Calu3 (cell line): ENCODE measurements around the gene RALGPS1. TPM values are rescaled to one million over a fixed set of nuclear protein-coding genes. Genes with fewer than 3 reads are reported as not detected.

Experiments used
- BruUV-seq: library from RNA; stranded (reverse); fragments of 400-500 nt; replicated peaks from 2 replicates; lab custom pipeline; 2021; lab: Mats Ljungman, UMichigan
- CTCF ChIA-PET: fragments of 300-600 bp; sonication (Branson Sonifier 250); formaldehyde crosslinking; loops from one replicate; lab custom pipeline; 2022; ENCODE audit warnings: antibody characterized with exemption; lab: Charles Lee
- DNase-seq: peaks from one replicate; pipeline ENCODE4 v3.0.0; 2022
- H3K27ac Mint-ChIP-seq: one replicate; pipeline ENCODE4 v1.8.0; 2022; ENCODE audit warnings: mixed read lengths; ENCODE audit not compliant: unreplicated experiment
- H3K27me3 Mint-ChIP-seq: one replicate; pipeline ENCODE4 v1.8.0; 2022; ENCODE audit warnings: mixed read lengths; ENCODE audit not compliant: unreplicated experiment
- H3K36me3 Mint-ChIP-seq: one replicate; pipeline ENCODE4 v1.8.0; 2022; ENCODE audit warnings: mild to moderate bottlenecking, moderate library complexity, mixed read lengths; ENCODE audit not compliant: insufficient read depth, unreplicated experiment
- H3K4me1 Mint-ChIP-seq: one replicate; pipeline ENCODE4 v1.8.0; 2022; ENCODE audit warnings: mild to moderate bottlenecking, low read depth, mixed read lengths; ENCODE audit not compliant: unreplicated experiment
- H3K4me3 Mint-ChIP-seq: one replicate; pipeline ENCODE4 v1.8.0; 2022; ENCODE audit warnings: mild to moderate bottlenecking, low read depth, moderate library complexity, mixed read lengths; ENCODE audit not compliant: unreplicated experiment
- H3K9me3 Mint-ChIP-seq: one replicate; pipeline ENCODE4 v1.8.0; 2022; ENCODE audit warnings: low read depth, mixed read lengths; ENCODE audit not compliant: unreplicated experiment
- CTCF ChIP-seq: fragments of 200-600 bp; IDR thresholded peaks from one replicate; pipeline ENCODE4 v1.8.0; 2022; ENCODE audit warnings: antibody characterized with exemption; ENCODE audit not compliant: unreplicated experiment
- intact Hi-C: fragments of 100-400 bp; cut with micrococcal nuclease; formaldehyde crosslinking; loops from one replicate; pipeline ENCODE4 v1.10.0; 2022; ENCODE audit not compliant: unreplicated experiment
- total RNA-seq: library from RNA; stranded (reverse); gene quantifications from 2 replicates; pipeline ENCODE4 v1.2.3, GENCODE V29; 2022

Gene RALGPS1
- total RNA-seq, 1 experiment from 2014 or later = 8.3 TPM

- no peak for DNase-seq
- no peaks in the 10 kb centered on the region for H3K36me3 Mint-ChIP-seq
- H3K4me1 Mint-ChIP-seq = no peaks in the 10 kb centered on the region
- peaks cover 17% of the 10 kb centered on the region for H3K27me3 Mint-ChIP-seq
- H3K9me3 Mint-ChIP-seq = no peaks in the 10 kb centered on the region
- H3K4me3 Mint-ChIP-seq = no peak overlapping the region
- no TSS peak for BruUV-seq
- intact Hi-C loops = no loop called here
- CTCF ChIA-PET = no interaction called here
- no peak overlapping the region for H3K27ac Mint-ChIP-seq
- TF ChIP-seq CTCF = no peak
Measured at GRCh38 chr9:127196826-127197145, 282.2 kb downstream of the RALGPS1 start.

GRCh38 chr9:127197186-127197860 is 282.7 kb downstream of the RALGPS1 start:
- intact Hi-C loops = no loop called here
- BruUV-seq = no TSS peak
- Mint-ChIP-seq H3K4me1 (no peaks in the 10 kb centered on the region), H3K27me3 (peaks cover 11% of the 10 kb centered on the region), H3K36me3 (no peaks in the 10 kb centered on the region), H3K27ac (no peak overlapping the region), H3K4me3 (no peak overlapping the region), H3K9me3 (no peaks in the 10 kb centered on the region)
- CTCF ChIA-PET = no interaction called here
- TF ChIP-seq CTCF = no peak
- DNase-seq = no peak

- no peak overlapping the region for H3K27ac Mint-ChIP-seq
- intact Hi-C loops = no loop called here
- no peaks in the 10 kb centered on the region for H3K36me3 Mint-ChIP-seq
- no peak overlapping the region for H3K4me3 Mint-ChIP-seq
- H3K4me1 Mint-ChIP-seq = no peaks in the 10 kb centered on the region
- TF ChIP-seq CTCF = no peak
- CTCF ChIA-PET = interaction anchor here (1.1 to 2.1 kb wide), 2 partner anchors 17 to 258 kb away, joined by 3 to 16 read pairs; no protein-coding TSS in a partner anchor
- DNase-seq = no peak
- no TSS peak for BruUV-seq
- no peaks in the 10 kb centered on the region for H3K9me3 Mint-ChIP-seq
- peaks cover 5% of the 10 kb centered on the region for H3K27me3 Mint-ChIP-seq
Measured at GRCh38 chr9:127197861-127198430, 283.4 kb downstream of the RALGPS1 start.

- CTCF ChIA-PET = interaction anchor here (1.0 to 2.1 kb wide), 4 partner anchors 16 to 258 kb away, joined by 3 to 16 read pairs (median 4); no protein-coding TSS in a partner anchor
- no peak overlapping the region for H3K4me3 Mint-ChIP-seq
- DNase-seq = no peak
- H3K27me3 Mint-ChIP-seq = no peaks in the 10 kb centered on the region
- no peak overlapping the region for H3K27ac Mint-ChIP-seq
- BruUV-seq = no TSS peak
- no peaks in the 10 kb centered on the region for H3K9me3 Mint-ChIP-seq
- intact Hi-C loops = no loop called here
- no peaks in the 10 kb centered on the region for H3K4me1 Mint-ChIP-seq
- TF ChIP-seq CTCF = no peak
- no peaks in the 10 kb centered on the region for H3K36me3 Mint-ChIP-seq
Measured at GRCh38 chr9:127198587-127198986, 284.0 kb downstream of the RALGPS1 start.
